CD14-positive monocyte (primary cell): Measurements from ENCODE around the gene FAXC. TPM values are rescaled to one million over a fixed set of nuclear protein-coding genes. Genes with fewer than 3 reads are reported as not detected.

Experiments
- DNase-seq, 3 donors: peaks; one replicate each; pipeline ENCODE4 v3.0.0-alpha.2; 2011 to 2022
- H2AFZ ChIP-seq: 2 replicates; pipeline ENCODE4 v1.6.0; 2012; ENCODE audit warnings: mild to moderate bottlenecking, low read depth, low read length, inconsistent platforms; ENCODE audit not compliant: insufficient read depth, poor library complexity, severe bottlenecking
- H3K27ac ChIP-seq, 2 donors: 1 replicate in 1 of 2; 2 replicates in 1 of 2; pipeline ENCODE4 v1.5.1; 2012 to 2013; ENCODE audit warnings: low read length in 2 of 2, control low read depth in 1 of 2, inconsistent platforms in 1 of 2, low read depth in 1 of 2, mild to moderate bottlenecking in 1 of 2
- H3K27me3 ChIP-seq, 2 donors: one replicate each; pipeline versions ENCODE4 v1.6.0 to v1.6.1; 2011 to 2013; ENCODE audit warnings: low read length in 2 of 2; ENCODE audit not compliant: control insufficient read depth in 2 of 2, insufficient read depth in 2 of 2
- H3K36me3 ChIP-seq, 2 donors: replicated peaks in 1 of 2; 1 replicate in 1 of 2; 2 replicates in 1 of 2; pipeline versions ENCODE4 v1.5.1 to v1.6.1; 2012 to 2013; ENCODE audit warnings: low read length in 2 of 2, control low read depth in 1 of 2, inconsistent platforms in 1 of 2, mild to moderate bottlenecking in 1 of 2; ENCODE audit not compliant: insufficient read depth in 2 of 2, control insufficient read depth in 1 of 2
- H3K4me1 ChIP-seq, 2 donors: 1 replicate in 1 of 2; 2 replicates in 1 of 2; pipeline versions ENCODE4 v1.5.1 to v1.6.1; 2012 to 2013; ENCODE audit warnings: low read length in 2 of 2, control low read depth in 1 of 2, inconsistent platforms in 1 of 2, mild to moderate bottlenecking in 1 of 2, moderate library complexity in 1 of 2; ENCODE audit not compliant: insufficient read depth in 2 of 2, control insufficient read depth in 1 of 2
- H3K4me2 ChIP-seq: replicated peaks from 2 replicates; pipeline ENCODE3; 2012; ENCODE audit warnings: low read length, moderate library complexity, mild to moderate bottlenecking; ENCODE audit not compliant: poor library complexity, severe bottlenecking; ENCODE audit errors: extremely low read depth
- H3K4me3 ChIP-seq, 3 experiments: fragments of 200-600 bp in 1 of 3; sonication (generic) in 1 of 3; replicated peaks in 1 of 3; 1 replicate in 2 of 3; 2 replicates in 1 of 3; pipeline ENCODE4 v1.5.1; 2011 to 2013; ENCODE audit warnings: low read length in 3 of 3, mild to moderate bottlenecking in 3 of 3, control low read depth in 2 of 3, low read depth in 2 of 3, inconsistent platforms in 1 of 3, moderate library complexity in 1 of 3
- H3K79me2 ChIP-seq: 2 replicates; pipeline ENCODE4 v1.6.0; 2012; ENCODE audit warnings: mild to moderate bottlenecking, control low read depth, inconsistent platforms, low read length, moderate library complexity; ENCODE audit not compliant: insufficient read depth
- H3K9ac ChIP-seq: 2 replicates; pipeline ENCODE4 v1.6.0; 2017; ENCODE audit warnings: low read length, mild to moderate bottlenecking; ENCODE audit not compliant: insufficient read depth, poor library complexity, severe bottlenecking
- H3K9me3 ChIP-seq, 2 donors: replicated peaks in 1 of 2; 1 replicate in 1 of 2; 2 replicates in 1 of 2; pipeline versions ENCODE4 v1.5.1 to v1.6.1; 2012 to 2013; ENCODE audit warnings: low read length in 2 of 2, control low read depth in 1 of 2; ENCODE audit not compliant: control insufficient read depth in 1 of 2, insufficient read depth in 1 of 2
- H4K20me1 ChIP-seq: 2 replicates; pipeline ENCODE4 v1.6.0; 2012; ENCODE audit warnings: mild to moderate bottlenecking, low read length, control low read depth, moderate library complexity; ENCODE audit not compliant: insufficient read depth
- H3K27ac Mint-ChIP-seq, 7 donors: one replicate each; pipeline ENCODE4 v1.8.0; 2020; ENCODE audit warnings: mild to moderate bottlenecking in 7 of 7, mixed read lengths in 7 of 7, moderate library complexity in 6 of 7, inconsistent platforms in 2 of 7
- H3K27me3 Mint-ChIP-seq, 3 donors: one replicate each; pipeline ENCODE4 v1.8.0; 2021 to 2022; ENCODE audit warnings: low read depth in 3 of 3, mild to moderate bottlenecking in 3 of 3, mixed read lengths in 3 of 3, moderate library complexity in 3 of 3, inconsistent platforms in 1 of 3
- H3K36me3 Mint-ChIP-seq, 2 donors: one replicate each; pipeline ENCODE4 v1.8.0; 2020; ENCODE audit warnings: mixed read lengths in 2 of 2, inconsistent platforms in 1 of 2, mild to moderate bottlenecking in 1 of 2
- H3K4me1 Mint-ChIP-seq: one replicate; pipeline ENCODE4 v1.8.0; 2020; ENCODE audit warnings: mild to moderate bottlenecking, mixed read lengths
- H3K4me3 Mint-ChIP-seq, 2 donors: one replicate each; pipeline ENCODE4 v1.8.0; 2020; ENCODE audit warnings: mild to moderate bottlenecking in 2 of 2, mixed read lengths in 2 of 2, moderate library complexity in 1 of 2
- H3K9me3 Mint-ChIP-seq, 7 donors: one replicate each; pipeline ENCODE4 v1.8.0; 2020 to 2022; ENCODE audit warnings: mixed read lengths in 7 of 7, mild to moderate bottlenecking in 6 of 7, moderate library complexity in 6 of 7, inconsistent platforms in 2 of 7
- CTCF ChIP-seq: fragments of 200-600 bp; IDR thresholded peaks from one replicate; pipeline ENCODE4 v1.8.0; 2022; ENCODE audit warnings: antibody characterized with exemption, mild to moderate bottlenecking
- WGBS: methylation state at CpG from one replicate; pipeline ENCODE4 v1.1.5; 2013; ENCODE audit warnings: missing lambda C conversion rate; ENCODE audit not compliant: insufficient coverage; 5-methylcytosine and 5-hydroxymethylcytosine counted together
- intact Hi-C, 2 donors: fragments of 100-400 bp; cut with micrococcal nuclease; formaldehyde crosslinking; loops; one replicate each; pipeline versions ENCODE4 v1.15.0 to v1.15.1; 2023
- polyA plus RNA-seq, 3 donors: library from polyadenylated mRNA; depleted of rRNA in 1 of 3; unstranded in 2 of 3; stranded (reverse) in 1 of 3; fragments of 300-500 nt in 2 of 3; fragments of >200 nt in 1 of 3; fragmentation: Illumina TruSeq in 2 of 3; gene quantifications; 1 replicate in 2 of 3; 2 replicates in 1 of 3; pipeline ENCODE4 v1.2.3, GENCODE V29; 2012 to 2021

The FAXC gene
- polyA plus RNA-seq, 3 donors, result not detected

DNA sequence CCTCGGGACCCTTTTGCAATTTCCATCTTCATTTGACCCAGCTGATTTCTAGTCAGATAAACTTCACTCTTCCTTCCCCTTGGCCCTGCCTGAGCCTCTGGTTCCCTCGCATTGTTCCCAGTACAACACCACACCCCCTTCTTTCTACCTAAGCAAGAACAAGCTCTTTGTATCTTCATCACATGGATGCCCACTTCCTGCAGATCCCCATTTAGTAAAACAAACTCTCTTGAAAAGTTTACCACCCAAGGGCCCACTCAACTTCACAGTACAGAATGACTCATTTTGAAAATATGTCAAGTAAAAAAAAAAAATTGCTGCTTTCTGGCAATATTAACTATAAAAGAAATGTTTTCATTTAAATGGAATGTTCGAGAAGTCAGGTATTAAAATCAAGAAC lies 5.2 kb downstream of the FAXC start:
- Mint-ChIP-seq H3K9me3 (peaks cover 0 to 5% (median 0%) of the 10 kb centered on the region in 7 donors), H3K4me1 (peaks cover 2% of the 10 kb centered on the region), H3K4me3 (no peak overlapping the region), H3K36me3 (no peaks in the 10 kb centered on the region), H3K27me3 (peaks cover 27 to 50% (median 45%) of the 10 kb centered on the region in 3 donors), H3K27ac (no peak overlapping the region)
- Histone ChIP-seq H3K27ac (no peak overlapping the region), H3K27me3 (peaks cover 20 to 36% of the 10 kb centered on the region in 2 donors), H3K36me3 (no peaks in the 10 kb centered on the region), H3K4me2 (no peak overlapping the region), H2AFZ (no peak overlapping the region), H3K9ac (no peak overlapping the region), H3K4me1 (no peaks in the 10 kb centered on the region), H4K20me1 (no peaks in the 10 kb centered on the region), H3K9me3 (peaks cover 0 to 10% of the 10 kb centered on the region in 2 donors), H3K4me3 (no peak overlapping the region), H3K79me2 (no peaks in the 10 kb centered on the region)
- 15% methylated on average over 2 of the region's 3 CpGs for WGBS
- no peak for TF ChIP-seq CTCF
- DNase-seq, result no peak
- intact Hi-C loops, result no loop called here

DNA sequence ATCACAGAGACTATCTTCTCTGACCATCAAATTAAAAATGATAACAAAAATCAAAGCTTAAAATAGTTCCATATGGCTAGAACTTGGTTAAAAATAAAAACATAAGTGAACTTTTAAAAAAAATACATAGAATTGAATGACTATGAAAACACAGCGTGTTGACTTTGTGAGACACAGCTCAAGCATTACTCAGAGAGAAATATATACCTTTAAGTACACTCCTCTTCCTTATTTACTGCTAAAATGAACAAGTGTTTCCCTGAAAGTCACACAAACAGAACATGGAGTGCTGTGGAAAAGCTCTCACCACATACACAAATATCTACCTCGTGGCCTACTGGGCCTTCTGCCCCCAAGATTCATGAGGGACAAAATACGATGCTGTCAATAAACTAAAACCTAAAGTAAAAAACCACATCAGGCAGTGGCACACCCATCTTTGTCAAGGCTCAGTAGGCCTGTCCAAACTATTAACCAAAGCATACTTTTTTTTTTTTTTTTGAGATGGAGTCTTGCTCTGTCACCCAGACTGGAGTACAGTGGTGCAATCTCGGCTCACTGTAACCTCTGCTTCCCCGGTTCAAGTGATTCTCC lies 7.5 kb downstream of the FAXC start:
- Mint-ChIP-seq H3K36me3 (no peaks in the 10 kb centered on the region), H3K9me3 (peaks cover 0 to 2% (median 0%) of the 10 kb centered on the region in 7 donors), H3K27ac (no peak overlapping the region), H3K4me1 (no peaks in the 10 kb centered on the region), H3K4me3 (no peak overlapping the region), H3K27me3 (peaks cover 19 to 37% (median 25%) of the 10 kb centered on the region in 3 donors)
- no peaks in the 10 kb centered on the region for H3K79me2 ChIP-seq
- H3K4me2 ChIP-seq, result no peak overlapping the region
- no peaks in the 10 kb centered on the region for H3K4me1 ChIP-seq
- no peaks in the 10 kb centered on the region for H4K20me1 ChIP-seq
- no peak overlapping the region for H3K27ac ChIP-seq
- H3K27me3 ChIP-seq, result peaks cover 0 to 15% of the 10 kb centered on the region in 2 donors
- no peak overlapping the region for H3K4me3 ChIP-seq
- 100% methylated on average over 2 of the region's 5 CpGs for WGBS
- intact Hi-C loops, result no loop called here
- no peaks in the 10 kb centered on the region for H3K36me3 ChIP-seq
- no peak for TF ChIP-seq CTCF
- no peaks in the 10 kb centered on the region for H3K9me3 ChIP-seq
- DNase-seq, result no peak
- H3K9ac ChIP-seq, result no peak overlapping the region
- no peak overlapping the region for H2AFZ ChIP-seq
